PC-3 (cell line): ENCODE measurements around the gene GIGYF2. TPM values are rescaled to one million over a fixed set of nuclear protein-coding genes. Genes with fewer than 3 reads are reported as not detected.
A peak's percentile ranks its signal among the peaks of the same experiment; 100 is the strongest.

ENCODE experiments used
- ATAC-seq: fragments of 200-7000 bp; cut with Tn5 transposase; 2 replicates; pipeline ENCODE4 v1.9.1; 2020; ENCODE audit warnings: mild to moderate bottlenecking, moderate library complexity
- BruUV-seq: library from RNA; stranded (reverse); fragments of 400-500 nt; replicated peaks from 2 replicates; lab custom pipeline; 2021; lab: Mats Ljungman, UMichigan
- CTCF ChIA-PET: fragments of 300-600 bp; sonication (Branson Sonifier 250); formaldehyde crosslinking; loops from one replicate; lab custom pipeline; 2022; ENCODE audit warnings: antibody characterized with exemption; lab: Charles Lee
- POLR2A ChIA-PET: fragments of 300-600 bp; sonication (Branson Sonifier 250); formaldehyde crosslinking; loops from one replicate; lab custom pipeline; 2022; ENCODE audit warnings: antibody characterized with exemption; ENCODE audit not compliant: unreplicated experiment; lab: Charles Lee
- DNase-seq: peaks from one replicate; pipeline ENCODE4 v3.0.0-alpha.2; 2015
- H2AFZ ChIP-seq: fragments of 300-600 bp; sonication (generic); 2 replicates; pipeline ENCODE4 v1.6.0; 2016; ENCODE audit warnings: antibody characterized with exemption, low read length
- H3F3A ChIP-seq: fragments of 300-600 bp; sonication (generic); one replicate; pipeline ENCODE4 v1.6.0; 2017; ENCODE audit warnings: antibody characterized with exemption, low read length, control low read depth, mild to moderate bottlenecking; ENCODE audit not compliant: unreplicated experiment
- H3K27ac ChIP-seq: fragments of 300-600 bp; sonication (generic); 2 replicates; pipeline ENCODE4 v1.5.1; 2016; ENCODE audit warnings: mild to moderate bottlenecking, low read length
- H3K27me3 ChIP-seq: fragments of 300-600 bp; sonication (generic); 2 replicates; pipeline ENCODE4 v1.6.1; 2016; ENCODE audit warnings: low read length, mixed read lengths
- H3K36me3 ChIP-seq: fragments of 300-600 bp; sonication (generic); 2 replicates; pipeline ENCODE4 v1.6.1; 2016; ENCODE audit warnings: low read depth, mixed run types, low read length, mixed read lengths
- H3K4me1 ChIP-seq: fragments of 300-600 bp; sonication (generic); 2 replicates; pipeline ENCODE4 v1.5.1; 2016; ENCODE audit warnings: low read length; ENCODE audit not compliant: insufficient read depth
- H3K4me2 ChIP-seq: fragments of 300-600 bp; sonication (generic); 2 replicates; pipeline ENCODE4 v1.6.0; 2016; ENCODE audit warnings: low read length
- H3K4me3 ChIP-seq: fragments of 300-600 bp; sonication (generic); 2 replicates; pipeline ENCODE4 v1.5.1; 2016; ENCODE audit warnings: mild to moderate bottlenecking, low read length, mixed read lengths
- H3K79me2 ChIP-seq: fragments of 300-600 bp; sonication (generic); 2 replicates; pipeline ENCODE4 v1.6.1; 2017; ENCODE audit warnings: low read length, mixed read lengths
- H3K9ac ChIP-seq: fragments of 300-600 bp; sonication (generic); 2 replicates; pipeline ENCODE4 v1.6.0; 2016; ENCODE audit warnings: mild to moderate bottlenecking, low read length
- H3K9me2 ChIP-seq: fragments of 300-600 bp; sonication (generic); replicated peaks from 2 replicates; pipeline ENCODE4 v1.6.1; 2016; ENCODE audit warnings: mixed run types, low read length, mixed read lengths
- H3K9me3 ChIP-seq: fragments of 300-600 bp; sonication (generic); 2 replicates; pipeline ENCODE4 v1.6.1; 2016; ENCODE audit warnings: low read length, mixed read lengths
- H4K20me1 ChIP-seq: fragments of 300-600 bp; sonication (generic); 2 replicates; pipeline ENCODE4 v1.6.1; 2016; ENCODE audit warnings: low read length, mixed read lengths
- CTCF ChIP-seq: fragments of 300-600 bp; sonication (generic); conservative IDR thresholded peaks from 2 replicates; pipeline ENCODE4 v1.5.1; 2017; ENCODE audit warnings: antibody characterized with exemption, low read depth, mild to moderate bottlenecking, low read length
- EZH2 ChIP-seq: fragments of 300-600 bp; sonication (generic); IDR thresholded peaks from one replicate; pipeline ENCODE4 v1.6.1; 2017; ENCODE audit warnings: antibody characterized with exemption, mild to moderate bottlenecking, low read length; ENCODE audit not compliant: unreplicated experiment
- EZH2phosphoT487 ChIP-seq: fragments of 300-600 bp; sonication (generic); IDR thresholded peaks from 2 replicates; pipeline ENCODE4 v1.6.1; 2018; ENCODE audit warnings: mild to moderate bottlenecking, antibody characterized with exemption, low read length, borderline replicate concordance
- intact Hi-C: fragments of 100-400 bp; cut with micrococcal nuclease; formaldehyde crosslinking; loops from 2 replicates; pipeline ENCODE4 v1.9.0; 2023
- total RNA-seq: library from RNA; depleted of rRNA; stranded (reverse); fragments of >200 nt; gene quantifications from 2 replicates; pipeline ENCODE4 v1.2.3, GENCODE V29; 2014

The GIGYF2 gene
- total RNA-seq, 1 experiment from 2014 or later = 41.3 TPM

GRCh38 chr2:232666051-232666805 lies 30.9 kb upstream of the GIGYF2 start:
- no peak for DNase-seq
- Histone ChIP-seq H2AFZ (no peak overlapping the region), H3K4me2 (no peak overlapping the region), H3K9me3 (no peaks in the 10 kb centered on the region), H3K4me3 (no peak overlapping the region), H3K27ac (no peak overlapping the region), H3F3A (no peaks in the 10 kb centered on the region), H3K27me3 (no peaks in the 10 kb centered on the region), H3K79me2 (no peaks in the 10 kb centered on the region), H3K9me2 (no peaks in the 10 kb centered on the region), H3K4me1 (peaks cover 9% of the 10 kb centered on the region; the same call in 1 of the 2 replicates), H4K20me1 (no peaks in the 10 kb centered on the region), H3K9ac (no peak overlapping the region), H3K36me3 (no peaks in the 10 kb centered on the region)
- no TSS peak for BruUV-seq
- TF ChIP-seq EZH2phosphoT487 (no peak), EZH2 (no peak), CTCF (no peak)
- CTCF ChIA-PET = no interaction called here
- POLR2A ChIA-PET = no interaction called here
- intact Hi-C loops = no loop called here
- no peak for ATAC-seq

GRCh38 chr2:232667989-232668583 lies 29.0 kb upstream of the GIGYF2 start:
- Histone ChIP-seq H3K4me3 (no peak overlapping the region), H3K9me3 (no peaks in the 10 kb centered on the region), H3K9ac (no peak overlapping the region), H3K9me2 (no peaks in the 10 kb centered on the region), H2AFZ (peak overlapping the region; percentile 36; the same call in 1 of the 2 replicates), H3K4me2 (no peak overlapping the region), H3K79me2 (no peaks in the 10 kb centered on the region), H3K4me1 (peaks cover 9% of the 10 kb centered on the region; the same call in 1 of the 2 replicates), H3K27ac (no peak overlapping the region), H3F3A (no peaks in the 10 kb centered on the region), H3K36me3 (no peaks in the 10 kb centered on the region), H3K27me3 (no peaks in the 10 kb centered on the region), H4K20me1 (no peaks in the 10 kb centered on the region)
- peak; percentile 43 for DNase-seq
- no TSS peak for BruUV-seq
- peak; percentile 91 for ATAC-seq
- no peak for TF ChIP-seq EZH2phosphoT487
- TF ChIP-seq CTCF = no peak
- no peak for TF ChIP-seq EZH2
- POLR2A ChIA-PET = no interaction called here
- CTCF ChIA-PET = interaction anchor here (1.0 kb wide), 1 partner anchor 57 kb away, joined by 3 read pairs; no protein-coding TSS in a partner anchor
- intact Hi-C loops = loop anchor here (1.0 kb wide), 2 partner anchors 57 to 62 kb away; no protein-coding TSS in a partner anchor
